NB4 (cell line): Measurements from ENCODE around the gene METTL25.

Experiments used
- DNase-seq: peaks from one replicate; pipeline ENCODE4 v3.0.0; 2010; ENCODE audit warnings: low read depth
- H3K4me3 ChIP-seq: one replicate; pipeline ENCODE4 v1.5.1; 2011; ENCODE audit warnings: mild to moderate bottlenecking, low read depth, low read length, moderate library complexity
- CTCF ChIP-seq: IDR thresholded peaks from one replicate; pipeline ENCODE4 v1.5.1; 2012; ENCODE audit warnings: low read depth, low read length
- MAX ChIP-seq: IDR thresholded peaks from 2 replicates; pipeline ENCODE4 v1.6.1; 2011; ENCODE audit warnings: low read depth, low read length
- MYC ChIP-seq: IDR thresholded peaks from 2 replicates; pipeline ENCODE4 v1.6.1; 2011; ENCODE audit warnings: low read depth, low read length
- POLR2A ChIP-seq: IDR thresholded peaks from 2 replicates; pipeline ENCODE4 v1.6.1; 2011; ENCODE audit warnings: mild to moderate bottlenecking; ENCODE audit not compliant: insufficient read length; ENCODE audit errors: extremely low read depth

Gene METTL25

GRCh38 chr12:82425241-82425640 is 66.9 kb downstream of the METTL25 start:
- no peak for DNase-seq
- TF ChIP-seq CTCF (no peak), MYC (no peak), MAX (no peak), POLR2A (no peak)
- H3K4me3 ChIP-seq, result no peak overlapping the region

GRCh38 chr12:82426081-82426480 is 67.8 kb downstream of the METTL25 start:
- H3K4me3 ChIP-seq, result no peak overlapping the region
- TF ChIP-seq POLR2A (no peak), MAX (no peak), MYC (no peak), CTCF (no peak)

GRCh38 chr12:82426586-82426985 is 68.3 kb downstream of the METTL25 start:
- no peak for TF ChIP-seq CTCF
- no peak for TF ChIP-seq POLR2A
- no peak for TF ChIP-seq MAX
- no peak for TF ChIP-seq MYC
- DNase-seq, result no peak
- no peak overlapping the region for H3K4me3 ChIP-seq

More at GRCh38 chr12:82426081-82426480, 67.8 kb downstream of the METTL25 start:
- DNase-seq, result no peak

- TF ChIP-seq POLR2A (no peak), MAX (no peak), CTCF (no peak), MYC (no peak)
- no peak overlapping the region for H3K4me3 ChIP-seq
- no peak for DNase-seq
Measured at GRCh38 chr12:82430541-82431145, 72.3 kb downstream of the METTL25 start.

GRCh38 chr12:82434392-82434911 is 76.1 kb downstream of the METTL25 start:
- H3K4me3 ChIP-seq, result no peak overlapping the region
- TF ChIP-seq MYC, result no peak
- no peak for TF ChIP-seq CTCF
- no peak for TF ChIP-seq POLR2A
- no peak for TF ChIP-seq MAX
- no peak for DNase-seq
